GM12873 (cell line): ENCODE data around the gene SLC6A18.
A peak's percentile ranks its signal among the peaks of the same experiment; 100 is the strongest.

ENCODE experiments used
- TF ChIP-seq, protein P1 (sequence below): IDR thresholded peaks from 2 replicates; pipeline ENCODE4 v1.5.1; 2012; ENCODE audit warnings: low read depth, mild to moderate bottlenecking, moderate library complexity, low read length, control low read depth; ENCODE audit not compliant: insufficient read depth; ENCODE audit errors: missing control alignments

The SLC6A18 gene

GRCh38 chr5:1205255-1206180 lies 19.7 kb upstream of the SLC6A18 start:
- TF ChIP-seq, protein P1, sequence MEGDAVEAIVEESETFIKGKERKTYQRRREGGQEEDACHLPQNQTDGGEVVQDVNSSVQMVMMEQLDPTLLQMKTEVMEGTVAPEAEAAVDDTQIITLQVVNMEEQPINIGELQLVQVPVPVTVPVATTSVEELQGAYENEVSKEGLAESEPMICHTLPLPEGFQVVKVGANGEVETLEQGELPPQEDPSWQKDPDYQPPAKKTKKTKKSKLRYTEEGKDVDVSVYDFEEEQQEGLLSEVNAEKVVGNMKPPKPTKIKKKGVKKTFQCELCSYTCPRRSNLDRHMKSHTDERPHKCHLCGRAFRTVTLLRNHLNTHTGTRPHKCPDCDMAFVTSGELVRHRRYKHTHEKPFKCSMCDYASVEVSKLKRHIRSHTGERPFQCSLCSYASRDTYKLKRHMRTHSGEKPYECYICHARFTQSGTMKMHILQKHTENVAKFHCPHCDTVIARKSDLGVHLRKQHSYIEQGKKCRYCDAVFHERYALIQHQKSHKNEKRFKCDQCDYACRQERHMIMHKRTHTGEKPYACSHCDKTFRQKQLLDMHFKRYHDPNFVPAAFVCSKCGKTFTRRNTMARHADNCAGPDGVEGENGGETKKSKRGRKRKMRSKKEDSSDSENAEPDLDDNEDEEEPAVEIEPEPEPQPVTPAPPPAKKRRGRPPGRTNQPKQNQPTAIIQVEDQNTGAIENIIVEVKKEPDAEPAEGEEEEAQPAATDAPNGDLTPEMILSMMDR: no peak

GRCh38 chr5:1206521-1207412 lies 18.4 kb upstream of the SLC6A18 start:
- TF ChIP-seq, protein P1: no peak

DNA sequence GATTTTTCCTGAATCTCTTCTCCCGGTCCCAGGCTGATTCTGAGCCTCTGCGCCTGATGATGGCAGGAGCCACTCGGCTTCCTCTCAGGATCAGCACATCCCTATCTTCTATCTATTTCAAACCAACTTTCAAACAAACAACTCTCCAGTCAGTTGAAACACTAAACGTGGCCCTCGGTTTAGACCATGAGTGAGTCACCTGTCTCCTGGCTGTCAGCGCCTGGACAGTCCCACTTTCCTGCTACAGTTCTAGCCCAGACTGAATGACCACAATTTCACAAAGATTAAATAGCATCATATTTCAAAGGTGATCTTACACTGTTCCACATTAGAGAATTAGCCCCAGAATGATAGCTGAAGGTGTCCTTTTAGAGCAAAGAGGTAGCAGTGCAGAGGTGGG lies 17.6 kb upstream of the SLC6A18 start:
- TF ChIP-seq, protein P1: no peak

DNA sequence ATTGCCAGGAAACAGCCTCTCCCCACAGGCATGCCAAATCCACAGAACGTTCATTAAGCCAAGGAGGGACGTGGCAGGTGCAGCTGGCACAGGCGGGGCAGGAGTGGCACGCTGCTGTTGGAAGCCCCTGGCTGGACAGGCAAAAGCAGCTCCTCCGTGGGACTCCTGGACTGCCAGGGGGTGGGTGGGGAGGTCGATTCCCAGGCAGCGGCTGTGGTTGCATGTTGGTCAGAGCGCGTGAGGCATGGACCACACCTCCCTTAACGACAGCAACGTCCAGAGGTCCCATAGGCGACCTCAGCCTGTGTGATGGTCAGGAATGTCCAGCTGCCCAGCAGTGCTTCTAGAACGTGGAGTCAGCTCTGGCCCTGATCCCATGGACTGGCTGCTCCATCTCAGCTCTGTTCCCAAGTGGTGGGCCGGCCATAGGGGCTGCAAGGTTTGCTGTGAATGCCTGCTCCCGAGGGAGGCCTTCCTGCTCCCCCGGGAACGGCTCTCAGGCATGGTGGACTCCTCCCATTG lies 16.9 kb upstream of the SLC6A18 start:
- TF ChIP-seq, protein P1: no peak

DNA sequence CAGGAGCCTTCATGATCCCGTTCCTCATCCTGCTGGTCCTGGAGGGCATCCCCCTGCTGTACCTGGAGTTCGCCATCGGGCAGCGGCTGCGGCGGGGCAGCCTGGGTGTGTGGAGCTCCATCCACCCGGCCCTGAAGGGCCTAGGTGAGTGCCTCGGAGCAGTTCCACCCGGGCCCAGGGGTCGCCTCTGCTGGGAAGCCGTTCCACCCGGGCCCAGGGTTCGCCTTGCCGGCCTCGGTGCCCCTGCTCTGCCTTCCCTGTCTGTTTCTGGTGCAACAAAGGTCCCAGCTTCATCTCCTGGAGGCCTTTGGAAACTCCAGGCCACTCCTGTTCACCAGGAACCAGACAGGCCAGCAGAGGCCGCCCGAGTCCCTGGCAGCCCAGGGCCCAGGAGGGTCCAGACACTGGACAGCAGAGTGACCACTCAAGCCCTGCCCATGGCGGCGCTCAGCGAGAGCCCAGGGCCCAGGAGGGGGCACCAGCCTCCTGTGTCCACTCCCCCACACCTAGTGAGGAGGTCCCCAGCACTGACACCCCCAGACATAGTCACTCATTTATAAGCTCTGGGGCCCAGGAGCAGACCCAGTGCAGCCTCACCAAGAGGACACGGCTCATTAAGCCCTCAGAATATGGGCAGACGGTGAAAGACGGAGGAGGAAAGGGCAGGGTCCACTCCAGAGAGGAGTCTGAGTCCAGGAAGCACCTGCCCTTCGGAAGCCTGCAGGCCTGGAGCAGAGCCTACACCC lies 16.3 kb upstream of the SLC6A18 start:
- TF ChIP-seq, protein P1: peak; percentile 25

DNA sequence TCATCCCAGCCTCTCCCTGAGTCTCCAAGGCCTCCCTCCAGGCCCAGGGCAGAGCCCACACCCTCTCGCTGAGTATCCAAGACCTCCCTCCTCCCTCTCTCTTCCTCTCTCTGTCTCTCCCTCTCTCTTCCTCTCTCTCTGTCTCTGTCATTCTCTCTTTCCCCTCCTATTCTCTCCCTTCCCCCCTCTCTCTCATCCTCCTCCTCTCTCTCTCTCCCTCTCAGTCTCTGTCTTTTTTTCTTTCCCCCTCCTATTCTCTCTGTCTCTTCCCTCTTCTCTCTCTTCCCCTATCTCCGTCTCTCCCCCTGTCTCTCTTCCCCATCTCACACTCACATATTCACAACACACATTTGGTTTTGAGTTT lies 15.7 kb upstream of the SLC6A18 start:
- TF ChIP-seq, protein P1: no peak
